ENCODE data around the gene AKT1S1. TPM values are rescaled to one million over a fixed set of nuclear protein-coding genes. Genes with fewer than 3 reads are reported as not detected.
"Not testable (repeated sequence)": the region's sequence is repeated elsewhere in the genome, so short reads cannot be mapped to it uniquely, and the experiment has no call there.

Gene AKT1S1
- total and polyA plus RNA-seq, 2 donors (not counting 3 experiments of a cell fraction or from before 2014, with no cell fraction given): 64.2 to 68.3 TPM

DNA sequence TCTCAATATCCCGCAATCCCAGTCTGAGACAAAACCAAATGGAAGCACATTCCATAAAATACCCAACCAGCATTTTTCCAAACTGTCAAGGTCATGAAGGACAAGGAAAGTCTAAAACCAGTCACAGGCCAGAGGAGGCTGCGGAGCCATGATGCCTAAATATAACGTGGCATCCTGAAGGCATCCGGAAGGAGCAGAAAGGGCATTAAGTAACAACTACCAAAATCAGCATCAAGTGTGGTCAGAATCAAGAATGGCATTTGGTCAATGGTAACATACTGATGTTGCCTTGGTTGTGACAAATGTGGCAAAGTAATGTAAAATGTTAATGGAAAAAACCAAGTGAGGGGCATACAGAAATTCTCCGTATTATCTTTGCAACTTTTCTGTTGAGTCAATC is 48.3 kb upstream of the AKT1S1 start:
- H3K4me1 ChIP-seq (ENCODE audit: control insufficient read depth, extremely low read depth, insufficient read depth, low read length): peaks cover 10% of the 10 kb centered on the region
- ChIA-PET POLR2A (no interaction called here), CTCF (no interaction called here)
- peaks cover 82% of the 10 kb centered on the region for H3K79me2 ChIP-seq (ENCODE audit: control insufficient read depth, insufficient read depth, low read length)
- FAIRE-seq (peak; percentile 55), DNase-seq (ENCODE audit: low read depth, low spot score) (no peak)
- H2AFZ ChIP-seq (ENCODE audit: low read depth, low read length): no peak overlapping the region
- intact Hi-C loops (cut with micrococcal nuclease): no loop called here
- H4K20me1 ChIP-seq (replicated peaks; ENCODE audit: control insufficient read depth, extremely low read depth, insufficient read depth, low read length): no peaks in the 10 kb centered on the region
- BruUV-seq (replicated peaks): no TSS peak
- dilution Hi-C loops (cut with MboI; ENCODE audit: extremely low pct_ligation_motif_present, low sequenced_read_pairs): no loop called here
- H3K4me3 ChIP-seq (replicated peaks in 1 of 3; ENCODE audit: insufficient read depth in 1 of 3, low read depth in 1 of 3, low read length in 3 of 3): no peak overlapping the region
- H3K27me3 ChIP-seq (ENCODE audit: control insufficient read depth in 2 of 2, insufficient read depth in 2 of 2, low read length in 2 of 2): no peaks in the 10 kb centered on the region
- no peak overlapping the region for H3K4me2 ChIP-seq (ENCODE audit: insufficient read depth, low read length)
- peaks cover 6 to 25% of the 10 kb centered on the region in 2 experiments for H3K36me3 ChIP-seq (ENCODE audit: control insufficient read depth in 2 of 2, extremely low read depth in 1 of 2, insufficient read depth in 2 of 2, low read length in 2 of 2)
- H3K9me3 ChIP-seq (replicated peaks; ENCODE audit: control insufficient read depth, insufficient read depth, low read length): no peaks in the 10 kb centered on the region
- H3K9ac ChIP-seq (replicated peaks; ENCODE audit: extremely low read depth, insufficient read depth, low read length): no peak overlapping the region
- no peaks in the 10 kb centered on the region for H3K9me1 ChIP-seq (replicated peaks; ENCODE audit: control insufficient read depth, extremely low read depth, insufficient read depth, low read length)
- H3K27ac ChIP-seq (ENCODE audit: insufficient read depth, low read depth, low read length): no peak overlapping the region
- TF ChIP-seq MYC (IDR thresholded peaks at IDR 0.05; ENCODE audit: low read depth, low read length) (no peak), JUN (IDR thresholded peaks at IDR 0.05; ENCODE audit: borderline replicate concordance, insufficient read depth, insufficient read length, low read depth) (no peak), POLR2AphosphoS5 (IDR thresholded peaks at IDR 0.05; ENCODE audit: insufficient read depth, low read depth, low read length) (no peak), FOS (IDR thresholded peaks at IDR 0.05; ENCODE audit: borderline replicate concordance, insufficient read depth, low read length) (no peak), GATA2 (IDR thresholded peaks at IDR 0.05; ENCODE audit: insufficient read depth, insufficient read length, low read depth, low read length) (no peak), POLR2A (IDR thresholded peaks at IDR 0.05; ENCODE audit: low read depth, low read length) (no peak)
- TF ChIP-seq, protein P1, sequence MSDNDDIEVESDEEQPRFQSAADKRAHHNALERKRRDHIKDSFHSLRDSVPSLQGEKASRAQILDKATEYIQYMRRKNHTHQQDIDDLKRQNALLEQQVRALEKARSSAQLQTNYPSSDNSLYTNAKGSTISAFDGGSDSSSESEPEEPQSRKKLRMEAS (IDR thresholded peaks at IDR 0.05; ENCODE audit: insufficient read depth, insufficient read length): no peak

DNA sequence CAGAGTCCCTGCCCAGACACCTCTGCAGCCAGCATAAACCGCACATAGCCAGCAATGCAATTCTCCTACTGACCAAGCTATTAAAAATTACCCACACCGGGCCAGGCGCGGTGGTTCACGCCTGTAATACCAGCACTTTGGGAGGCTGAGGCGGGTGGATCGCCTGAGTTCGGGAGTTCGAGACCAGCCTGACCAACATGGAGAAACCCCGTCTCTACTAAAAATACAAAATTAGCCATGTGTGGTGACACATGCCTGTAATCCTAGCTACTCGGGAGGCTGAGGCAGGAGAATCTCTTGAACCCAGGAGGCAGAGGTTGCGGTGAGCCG is 47.7 kb upstream of the AKT1S1 start:
- H3K27ac ChIP-seq (ENCODE audit: insufficient read depth, low read depth, low read length); FAIRE-seq; H3K9me1 ChIP-seq (replicated peaks; ENCODE audit: control insufficient read depth, extremely low read depth, insufficient read depth, low read length); BruUV-seq (replicated peaks); H4K20me1 ChIP-seq (replicated peaks; ENCODE audit: control insufficient read depth, extremely low read depth, insufficient read depth, low read length); H3K9me3 ChIP-seq (replicated peaks; ENCODE audit: control insufficient read depth, insufficient read depth, low read length); CTCF ChIA-PET; H3K9ac ChIP-seq (replicated peaks; ENCODE audit: extremely low read depth, insufficient read depth, low read length); dilution Hi-C loops (cut with MboI; ENCODE audit: extremely low pct_ligation_motif_present, low sequenced_read_pairs); H3K4me3 ChIP-seq (replicated peaks in 1 of 3; ENCODE audit: insufficient read depth in 1 of 3, low read depth in 1 of 3, low read length in 3 of 3); intact Hi-C loops (cut with micrococcal nuclease); H3K27me3 ChIP-seq (ENCODE audit: control insufficient read depth in 2 of 2, insufficient read depth in 2 of 2, low read length in 2 of 2); H3K4me2 ChIP-seq (ENCODE audit: insufficient read depth, low read length); DNase-seq (ENCODE audit: low read depth, low spot score); POLR2A ChIA-PET; H2AFZ ChIP-seq (ENCODE audit: low read depth, low read length): not testable (repeated sequence)
- H3K79me2 ChIP-seq (ENCODE audit: control insufficient read depth, insufficient read depth, low read length): peaks cover 86% of the 10 kb centered on the region
- peaks cover 6 to 25% of the 10 kb centered on the region in 2 experiments for H3K36me3 ChIP-seq (ENCODE audit: control insufficient read depth in 2 of 2, extremely low read depth in 1 of 2, insufficient read depth in 2 of 2, low read length in 2 of 2)
- peaks cover 10% of the 10 kb centered on the region for H3K4me1 ChIP-seq (ENCODE audit: control insufficient read depth, extremely low read depth, insufficient read depth, low read length)

Data from endothelial cell of umbilical vein (primary cell).